ENCODE measurements around the gene PTH2. TPM values are rescaled to one million over a fixed set of nuclear protein-coding genes. Genes with fewer than 3 reads are reported as not detected.
"Not testable (repeated sequence)": the region's sequence is repeated elsewhere in the genome, so short reads cannot be mapped to it uniquely, and the experiment has no call there.

The PTH2 gene
- total and polyA plus RNA-seq, 2 donors (not counting 1 experiment from before 2014, with no cell fraction given) = not detected

DNA sequence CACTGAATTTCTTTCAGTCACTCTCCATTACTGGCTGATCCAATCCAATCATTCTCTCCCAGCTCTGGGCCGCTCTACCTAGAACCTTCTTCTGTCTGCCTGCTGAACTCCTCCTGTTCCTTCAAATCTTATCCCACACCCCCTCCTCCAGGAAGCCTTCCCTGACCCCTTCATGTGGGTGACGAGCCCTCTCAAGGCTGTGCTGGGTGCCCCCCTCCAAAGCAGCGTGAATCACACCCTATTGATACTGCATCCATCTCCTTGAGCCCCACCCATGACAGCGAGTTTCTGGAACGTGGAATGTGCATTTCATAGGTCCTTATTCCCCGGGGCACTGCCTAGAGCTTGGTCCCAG is 25.2 kb upstream of the PTH2 start:
- Histone ChIP-seq H3K79me2 (ENCODE audit: control insufficient read depth, insufficient read depth, low read length) (peaks cover 11% of the 10 kb centered on the region), H4K20me1 (ENCODE audit: control insufficient read depth, extremely low read depth, insufficient read depth, low read length) (no peaks in the 10 kb centered on the region), H3K9me3 (ENCODE audit: control insufficient read depth, insufficient read depth, low read depth, low read length) (no peaks in the 10 kb centered on the region), H3K4me2 (ENCODE audit: extremely low read depth, insufficient read depth, low read length) (no peak overlapping the region), H3K27ac (ENCODE audit: insufficient read depth, low read length) (no peak overlapping the region), H3K4me1 (ENCODE audit: control insufficient read depth, extremely low read depth, insufficient read depth, low read length) (peaks cover 3% of the 10 kb centered on the region), H2AFZ (ENCODE audit: low read length) (no peak overlapping the region), H3K9ac (ENCODE audit: insufficient read depth, low read length) (no peak overlapping the region), H3K27me3 (ENCODE audit: control insufficient read depth, insufficient read depth, low read length) (no peaks in the 10 kb centered on the region), H3K4me3 (replicated peaks in 1 of 4; ENCODE audit: control extremely low read depth in 1 of 4, insufficient read depth in 1 of 4, low read depth in 3 of 4, low read length in 4 of 4) (no peak overlapping the region), H3K36me3 (ENCODE audit: control insufficient read depth, insufficient read depth, low read length) (peaks cover 6% of the 10 kb centered on the region)
- TF ChIP-seq, protein P1, sequence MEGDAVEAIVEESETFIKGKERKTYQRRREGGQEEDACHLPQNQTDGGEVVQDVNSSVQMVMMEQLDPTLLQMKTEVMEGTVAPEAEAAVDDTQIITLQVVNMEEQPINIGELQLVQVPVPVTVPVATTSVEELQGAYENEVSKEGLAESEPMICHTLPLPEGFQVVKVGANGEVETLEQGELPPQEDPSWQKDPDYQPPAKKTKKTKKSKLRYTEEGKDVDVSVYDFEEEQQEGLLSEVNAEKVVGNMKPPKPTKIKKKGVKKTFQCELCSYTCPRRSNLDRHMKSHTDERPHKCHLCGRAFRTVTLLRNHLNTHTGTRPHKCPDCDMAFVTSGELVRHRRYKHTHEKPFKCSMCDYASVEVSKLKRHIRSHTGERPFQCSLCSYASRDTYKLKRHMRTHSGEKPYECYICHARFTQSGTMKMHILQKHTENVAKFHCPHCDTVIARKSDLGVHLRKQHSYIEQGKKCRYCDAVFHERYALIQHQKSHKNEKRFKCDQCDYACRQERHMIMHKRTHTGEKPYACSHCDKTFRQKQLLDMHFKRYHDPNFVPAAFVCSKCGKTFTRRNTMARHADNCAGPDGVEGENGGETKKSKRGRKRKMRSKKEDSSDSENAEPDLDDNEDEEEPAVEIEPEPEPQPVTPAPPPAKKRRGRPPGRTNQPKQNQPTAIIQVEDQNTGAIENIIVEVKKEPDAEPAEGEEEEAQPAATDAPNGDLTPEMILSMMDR (conservative IDR thresholded peaks at IDR 0.05 in 1 of 2, IDR thresholded peaks at IDR 0.05 in 1 of 2; ENCODE audit: low read depth in 1 of 2, low read length in 2 of 2) = no peak
- no peak for TF ChIP-seq EZH2 (IDR thresholded peaks at IDR 0.05; ENCODE audit: low read length, missing control alignments)
- DNase-seq (ENCODE audit: low read depth in 2 of 2) = no peak

DNA sequence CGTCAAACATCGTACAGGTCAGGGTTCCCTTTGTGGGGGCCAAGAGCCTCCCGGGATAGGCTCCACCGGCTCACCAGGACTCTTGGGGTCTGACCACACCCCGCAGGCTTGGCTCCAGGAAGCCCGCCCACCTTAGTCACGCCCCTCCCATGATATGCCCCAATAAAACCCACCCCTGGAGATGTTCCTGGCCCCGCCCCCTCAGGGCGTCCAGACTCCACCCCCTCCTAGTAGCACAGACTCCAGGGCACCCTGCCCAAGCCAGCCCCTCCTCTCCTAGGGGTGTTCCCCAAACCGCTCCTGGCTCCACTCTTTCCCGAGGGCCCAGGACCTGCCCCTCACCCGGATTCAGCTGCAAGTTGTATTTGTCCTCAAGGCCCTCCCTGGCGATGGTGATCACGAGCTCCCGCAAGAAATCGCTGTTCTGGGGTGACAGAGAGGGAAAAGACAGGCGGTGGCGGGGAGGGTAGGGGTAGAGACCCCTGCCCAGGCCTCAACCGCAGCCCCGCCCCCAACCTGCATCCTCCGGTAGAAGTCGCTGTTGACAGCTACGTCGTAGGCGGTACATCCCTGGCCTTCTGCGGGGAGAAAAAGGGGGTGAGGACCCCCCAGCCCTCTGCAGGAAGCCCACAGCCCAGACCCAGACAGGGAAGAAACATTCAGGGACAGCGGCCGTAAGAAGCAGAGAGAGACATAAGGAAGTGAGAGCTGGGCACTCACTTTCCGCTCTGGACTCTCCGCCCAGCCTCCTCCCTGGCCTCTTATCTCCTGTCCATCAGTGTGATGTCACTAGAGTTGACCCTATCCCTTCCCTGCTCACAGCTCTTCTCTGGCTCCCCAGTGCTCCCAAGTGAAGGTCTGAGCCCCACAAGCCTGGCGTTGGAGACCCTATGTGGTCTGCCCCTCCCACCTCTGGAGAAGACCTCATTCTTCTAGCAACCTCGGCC is 24.5 kb upstream of the PTH2 start:
- H3K4me1 ChIP-seq (ENCODE audit: control insufficient read depth, extremely low read depth, insufficient read depth, low read length) = peaks cover 3% of the 10 kb centered on the region
- peak in 1 of 2 donors; percentile 15 for DNase-seq (ENCODE audit: low read depth in 2 of 2)
- H4K20me1 ChIP-seq (ENCODE audit: control insufficient read depth, extremely low read depth, insufficient read depth, low read length) = no peaks in the 10 kb centered on the region
- no peak overlapping the region for H3K4me3 ChIP-seq (replicated peaks in 1 of 4; ENCODE audit: control extremely low read depth in 1 of 4, insufficient read depth in 1 of 4, low read depth in 3 of 4, low read length in 4 of 4)
- TF ChIP-seq, protein P1 (conservative IDR thresholded peaks at IDR 0.05 in 1 of 2, IDR thresholded peaks at IDR 0.05 in 1 of 2; ENCODE audit: low read depth in 1 of 2, low read length in 2 of 2) = no peak
- no peak for TF ChIP-seq EZH2 (IDR thresholded peaks at IDR 0.05; ENCODE audit: low read length, missing control alignments)
- H3K4me2 ChIP-seq (ENCODE audit: extremely low read depth, insufficient read depth, low read length) = no peak overlapping the region
- no peak overlapping the region for H3K9ac ChIP-seq (ENCODE audit: insufficient read depth, low read length)
- peaks cover 11% of the 10 kb centered on the region for H3K79me2 ChIP-seq (ENCODE audit: control insufficient read depth, insufficient read depth, low read length)
- no peak overlapping the region for H2AFZ ChIP-seq (ENCODE audit: low read length)
- H3K36me3 ChIP-seq (ENCODE audit: control insufficient read depth, insufficient read depth, low read length) = peaks cover 6% of the 10 kb centered on the region
- no peaks in the 10 kb centered on the region for H3K27me3 ChIP-seq (ENCODE audit: control insufficient read depth, insufficient read depth, low read length)
- H3K9me3 ChIP-seq (ENCODE audit: control insufficient read depth, insufficient read depth, low read depth, low read length) = no peaks in the 10 kb centered on the region
- no peak overlapping the region for H3K27ac ChIP-seq (ENCODE audit: insufficient read depth, low read length)

DNA sequence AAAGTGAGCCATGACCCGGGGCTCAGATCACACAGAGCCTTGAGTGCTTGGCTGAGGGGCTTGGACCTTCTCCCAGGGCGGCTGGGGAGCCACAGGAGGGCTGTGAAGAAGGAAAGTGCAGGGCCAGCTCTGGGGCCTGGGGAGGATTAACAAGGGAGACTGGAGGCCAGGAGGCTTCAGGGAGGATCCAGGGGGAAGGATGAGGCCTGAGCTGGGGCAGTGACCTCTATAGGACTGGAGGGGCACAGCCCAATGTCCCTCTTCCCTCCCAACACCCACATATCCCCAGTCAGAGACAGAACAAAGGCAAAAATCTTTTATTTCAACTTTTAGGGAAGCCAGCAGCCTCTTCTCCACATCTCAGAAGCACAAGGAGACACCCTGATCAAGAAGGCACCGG is 22.8 kb upstream of the PTH2 start:
- H3K27ac ChIP-seq (ENCODE audit: insufficient read depth, low read length) = no peak overlapping the region
- H3K9me3 ChIP-seq (ENCODE audit: control insufficient read depth, insufficient read depth, low read depth, low read length) = no peaks in the 10 kb centered on the region
- H3K4me3 ChIP-seq (replicated peaks in 1 of 4; ENCODE audit: control extremely low read depth in 1 of 4, insufficient read depth in 1 of 4, low read depth in 3 of 4, low read length in 4 of 4) = no peak overlapping the region
- H4K20me1 ChIP-seq (ENCODE audit: control insufficient read depth, extremely low read depth, insufficient read depth, low read length) = no peaks in the 10 kb centered on the region
- peaks cover 3% of the 10 kb centered on the region for H3K4me1 ChIP-seq (ENCODE audit: control insufficient read depth, extremely low read depth, insufficient read depth, low read length)
- H3K4me2 ChIP-seq (ENCODE audit: extremely low read depth, insufficient read depth, low read length) = no peak overlapping the region
- H3K79me2 ChIP-seq (ENCODE audit: control insufficient read depth, insufficient read depth, low read length) = peaks cover 6% of the 10 kb centered on the region
- no peak for DNase-seq (ENCODE audit: low read depth in 2 of 2)
- H3K36me3 ChIP-seq (ENCODE audit: control insufficient read depth, insufficient read depth, low read length) = peaks cover 6% of the 10 kb centered on the region
- TF ChIP-seq EZH2 (IDR thresholded peaks at IDR 0.05; ENCODE audit: low read length, missing control alignments) = no peak
- TF ChIP-seq, protein P1 (conservative IDR thresholded peaks at IDR 0.05 in 1 of 2, IDR thresholded peaks at IDR 0.05 in 1 of 2; ENCODE audit: low read depth in 1 of 2, low read length in 2 of 2) = no peak
- no peak overlapping the region for H2AFZ ChIP-seq (ENCODE audit: low read length)
- peaks cover 10% of the 10 kb centered on the region for H3K27me3 ChIP-seq (ENCODE audit: control insufficient read depth, insufficient read depth, low read length)
- no peak overlapping the region for H3K9ac ChIP-seq (ENCODE audit: insufficient read depth, low read length)

DNA sequence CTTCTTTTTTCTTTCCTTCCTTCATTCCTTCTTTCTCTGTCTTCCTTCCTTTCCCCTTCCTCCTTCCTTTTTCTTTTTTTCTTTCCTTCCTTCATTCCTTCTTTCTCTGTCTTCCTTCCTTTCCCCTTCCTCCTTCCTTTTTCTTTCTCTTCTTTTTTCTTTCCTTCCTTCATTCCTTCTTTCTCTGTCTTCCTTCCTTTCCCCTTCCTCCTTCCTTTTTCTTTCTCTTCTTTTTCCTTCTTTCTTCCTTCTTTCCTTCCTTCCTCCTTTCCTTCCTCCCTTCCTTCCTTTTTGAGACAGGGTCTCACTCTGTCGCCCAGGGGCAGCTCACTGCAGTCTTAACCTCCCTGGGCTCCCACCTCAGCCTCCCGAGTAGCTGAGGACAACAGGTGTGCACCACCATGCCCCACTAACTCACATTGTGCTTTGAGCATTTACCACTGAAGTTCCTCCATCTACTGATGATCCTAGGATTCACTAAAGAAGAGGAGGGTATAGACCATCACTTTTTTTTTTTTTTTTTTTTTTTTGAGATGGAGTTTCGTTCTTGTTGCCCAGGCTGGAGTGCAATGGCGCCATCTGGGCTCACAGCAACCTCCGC is 21.0 kb upstream of the PTH2 start:
- H3K4me3 ChIP-seq (replicated peaks in 1 of 4; ENCODE audit: control extremely low read depth in 1 of 4, insufficient read depth in 1 of 4, low read depth in 3 of 4, low read length in 4 of 4); H3K27ac ChIP-seq (ENCODE audit: insufficient read depth, low read length); H3K9ac ChIP-seq (ENCODE audit: insufficient read depth, low read length); H4K20me1 ChIP-seq (ENCODE audit: control insufficient read depth, extremely low read depth, insufficient read depth, low read length); DNase-seq (ENCODE audit: low read depth in 2 of 2); H3K4me1 ChIP-seq (ENCODE audit: control insufficient read depth, extremely low read depth, insufficient read depth, low read length); H3K9me3 ChIP-seq (ENCODE audit: control insufficient read depth, insufficient read depth, low read depth, low read length); H3K36me3 ChIP-seq (ENCODE audit: control insufficient read depth, insufficient read depth, low read length); H3K79me2 ChIP-seq (ENCODE audit: control insufficient read depth, insufficient read depth, low read length): not testable (repeated sequence)
- Histone ChIP-seq H2AFZ (ENCODE audit: low read length) (peak overlapping the region; percentile 24), H3K4me2 (ENCODE audit: extremely low read depth, insufficient read depth, low read length) (peak overlapping the region; percentile 90), H3K27me3 (ENCODE audit: control insufficient read depth, insufficient read depth, low read length) (peaks cover 27% of the 10 kb centered on the region)
